IPS-NIHi11 (cell line): ENCODE data around the gene TRAPPC12.
"Not testable (repeated sequence)": the region's sequence is repeated elsewhere in the genome, so short reads cannot be mapped to it uniquely, and the experiment has no call there.

Experiments used
- DNase-seq: peaks from one replicate; pipeline ENCODE4 v3.0.0; 2012; ENCODE audit warnings: mixed read lengths, low spot score

TRAPPC12 gene

DNA sequence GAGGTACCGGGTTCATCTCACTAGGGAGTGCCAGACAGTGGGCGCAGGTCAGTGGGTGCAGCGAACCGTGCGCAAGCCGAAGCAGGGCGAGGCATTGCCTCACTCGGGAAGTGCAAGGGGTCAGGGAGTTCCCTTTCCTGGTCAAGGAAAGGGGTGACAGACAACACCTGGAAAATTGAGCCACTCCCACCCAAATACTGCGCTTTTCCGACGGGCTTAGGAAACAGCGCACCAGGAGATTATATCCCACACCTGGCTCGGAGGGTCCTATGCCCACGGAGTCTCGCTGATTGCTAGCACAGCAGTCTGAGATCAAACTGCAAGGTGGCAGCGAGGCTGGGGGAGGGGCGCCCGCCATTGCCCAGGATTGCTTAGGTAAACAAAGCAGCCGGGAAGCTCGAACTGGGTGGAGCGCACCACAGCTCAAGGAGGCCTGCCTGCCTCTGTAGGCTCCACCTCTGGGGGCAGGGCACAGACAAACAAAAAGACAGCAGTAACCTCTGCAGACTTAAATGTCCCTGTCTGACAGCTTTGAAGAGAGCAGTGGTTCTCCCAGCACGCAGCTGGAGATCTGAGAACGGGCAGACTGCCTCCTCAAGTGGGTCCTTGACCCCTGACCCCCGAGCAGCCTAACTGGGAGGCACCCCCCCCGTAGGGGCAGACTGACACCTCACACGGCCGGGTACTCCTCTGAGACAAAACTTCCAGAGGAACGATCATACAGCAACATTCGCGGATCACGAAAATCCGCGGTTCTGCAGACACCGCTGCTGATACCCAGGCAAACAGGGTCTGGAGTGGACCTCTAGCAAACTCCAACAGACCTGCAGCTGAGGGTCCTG, 9.9 kb upstream of the TRAPPC12 start:
- DNase-seq, result not testable (repeated sequence)

DNA sequence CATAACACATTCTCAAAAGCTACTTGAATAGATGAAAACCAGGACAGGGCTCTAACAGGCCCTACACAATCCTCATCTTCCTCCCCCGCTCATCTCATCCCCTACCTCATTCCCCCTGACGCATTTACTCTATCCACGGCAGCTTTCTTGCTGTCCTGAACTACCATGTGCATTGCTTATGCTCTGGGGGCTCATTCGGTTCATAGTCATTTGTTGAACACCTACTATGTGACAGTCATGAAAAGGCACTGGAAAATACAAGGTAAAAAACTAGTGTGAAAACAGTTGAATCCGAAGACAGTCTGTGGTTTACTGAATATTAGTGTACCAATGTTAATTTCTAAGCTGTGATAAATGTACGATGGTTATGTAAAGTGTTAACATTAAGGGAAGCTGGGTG, 2.7 kb upstream of the TRAPPC12 start:
- no peak for DNase-seq

DNA sequence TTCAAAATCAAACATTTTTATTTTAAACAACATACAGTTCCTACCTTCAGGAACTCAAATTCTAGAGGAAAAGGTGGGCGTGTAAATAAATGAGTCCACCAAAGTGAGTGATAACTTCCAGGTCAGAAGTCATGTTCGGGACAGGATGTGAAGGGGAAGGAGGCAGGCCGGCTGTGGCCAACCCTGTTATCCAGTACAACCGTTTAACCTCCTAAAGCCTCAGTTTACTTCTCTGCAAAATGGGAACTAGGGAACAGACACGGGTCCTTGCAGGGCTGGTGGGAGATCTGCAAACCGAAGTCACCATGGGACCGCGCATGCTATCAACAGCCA, 2.2 kb upstream of the TRAPPC12 start:
- peak; percentile 36 for DNase-seq

DNA sequence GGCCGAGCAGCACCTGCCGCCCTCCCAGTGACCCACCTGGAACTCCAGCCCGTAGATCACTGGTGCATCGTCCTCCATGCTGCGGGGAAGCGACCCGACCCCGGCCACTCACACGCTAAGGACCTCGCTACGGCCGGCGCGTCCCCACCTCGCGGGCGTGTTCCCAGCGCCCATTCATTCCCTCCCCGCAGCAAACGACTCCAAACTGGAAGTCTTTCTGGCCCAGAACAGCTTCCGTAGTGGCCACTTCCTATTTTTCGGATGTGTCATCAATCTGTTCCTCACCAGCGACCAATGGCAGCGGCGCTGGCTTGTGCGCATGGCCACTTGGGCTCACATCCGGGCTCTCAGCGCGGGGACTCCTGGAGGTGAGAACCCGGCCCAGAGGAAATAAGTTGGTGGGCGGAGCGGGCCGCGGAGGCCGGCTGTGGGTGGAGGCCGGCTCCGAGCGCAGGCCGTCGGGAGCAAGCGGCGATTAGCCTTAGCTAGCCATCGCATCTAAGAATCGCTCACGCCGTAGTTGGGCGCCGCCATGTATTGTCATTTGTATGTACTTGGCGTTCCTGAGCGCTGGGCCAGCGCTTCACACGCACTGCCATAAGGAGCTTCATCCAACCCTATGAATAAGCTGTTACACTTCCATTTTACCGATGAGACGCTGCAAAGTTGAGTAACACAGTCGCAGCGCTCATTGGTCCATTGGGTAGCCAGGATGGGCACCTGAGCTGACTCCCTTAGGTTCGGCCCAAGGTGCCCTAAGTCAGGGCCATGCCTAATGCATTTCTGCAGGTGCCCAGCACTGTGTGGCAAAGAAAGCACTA, 1.7 kb upstream of the TRAPPC12 start, which contains the start of gene EIPR1:
Gene EIPR1, minus strand, starts transcription at position 207 of the 821 bp plus-strand sequence. Its CDS starts 129 bp downstream, at position 78.
- DNase-seq, result peak; percentile 95

GRCh38 chr2:3379339-3379646, 201 bp upstream of the TRAPPC12 start:
- DNase-seq, result no peak

GRCh38 chr2:3386448-3386958, 7.0 kb downstream of the TRAPPC12 start:
- no peak for DNase-seq

DNA sequence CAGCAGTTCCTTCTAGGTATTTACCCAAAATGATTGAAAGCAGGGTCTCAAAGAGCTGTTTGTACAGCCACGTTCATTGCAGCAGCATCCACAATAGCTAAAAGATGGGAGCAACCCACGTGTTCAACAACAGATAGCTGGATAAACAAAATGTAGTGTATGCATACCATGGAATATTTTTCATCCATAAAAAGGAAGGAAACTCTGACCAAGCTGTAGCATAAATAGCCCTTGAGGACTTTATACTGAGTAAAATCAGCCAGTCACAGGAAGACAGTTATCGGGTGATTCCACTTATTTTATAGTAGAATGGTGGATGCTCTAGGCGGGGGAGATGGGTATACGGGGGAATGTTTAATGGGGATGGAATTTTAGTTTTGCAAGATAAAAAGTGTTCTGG, 7.5 kb downstream of the TRAPPC12 start:
- DNase-seq, result no peak

DNA sequence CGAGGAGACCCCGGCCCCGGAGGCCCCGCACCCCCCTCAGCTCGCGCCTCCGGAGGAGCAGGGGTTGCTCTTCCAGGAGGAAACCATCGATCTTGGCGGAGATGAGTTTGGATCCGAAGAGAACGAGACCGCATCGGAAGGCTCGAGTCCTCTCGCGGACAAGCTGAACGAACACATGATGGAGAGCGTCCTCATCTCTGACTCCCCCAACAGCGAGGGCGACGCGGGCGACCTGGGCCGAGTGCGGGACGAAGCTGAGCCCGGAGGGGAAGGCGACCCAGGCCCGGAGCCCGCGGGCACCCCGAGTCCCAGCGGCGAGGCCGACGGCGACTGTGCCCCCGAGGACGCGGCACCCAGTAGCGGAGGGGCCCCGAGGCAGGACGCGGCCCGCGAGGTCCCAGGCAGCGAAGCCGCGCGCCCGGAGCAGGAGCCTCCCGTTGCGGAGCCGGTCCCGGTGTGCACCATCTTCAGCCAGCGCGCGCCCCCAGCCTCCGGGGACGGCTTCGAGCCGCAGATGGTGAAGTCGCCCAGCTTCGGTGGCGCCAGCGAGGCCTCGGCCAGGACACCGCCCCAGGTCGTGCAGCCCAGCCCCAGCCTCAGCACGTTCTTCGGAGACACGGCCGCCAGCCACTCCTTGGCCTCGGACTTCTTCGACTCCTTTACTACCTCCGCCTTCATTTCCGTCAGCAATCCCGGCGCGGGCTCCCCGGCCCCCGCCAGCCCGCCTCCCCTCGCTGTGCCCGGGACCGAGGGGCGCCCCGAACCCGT, 8.3 kb downstream of the TRAPPC12 start:
- DNase-seq, result no peak

GRCh38 chr2:3388412-3388738, 8.9 kb downstream of the TRAPPC12 start:
- DNase-seq, result no peak

DNA sequence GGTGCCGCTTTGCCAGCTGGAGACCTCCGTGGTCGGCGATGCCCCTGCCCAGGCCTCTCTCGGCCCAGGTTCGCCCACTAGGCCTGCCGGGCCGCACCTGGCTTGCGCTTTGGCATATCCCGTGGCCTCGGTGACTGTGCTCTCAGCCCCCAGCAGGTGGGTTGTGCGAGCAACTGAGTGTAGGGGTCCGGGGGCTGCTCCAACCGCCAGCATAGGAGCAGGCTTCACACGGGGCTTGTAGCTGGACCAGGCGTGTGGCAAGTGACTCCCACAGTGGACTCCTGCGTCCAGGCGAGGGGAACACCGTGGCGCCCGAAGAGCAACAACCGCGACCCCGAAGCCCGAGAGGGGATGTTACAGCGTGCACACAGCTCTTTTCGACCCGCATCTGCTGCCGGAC, 9.7 kb downstream of the TRAPPC12 start:
- DNase-seq, result no peak

- no peak for DNase-seq
Measured at GRCh38 chr2:3390041-3390440, 10.5 kb downstream of the TRAPPC12 start.

DNA sequence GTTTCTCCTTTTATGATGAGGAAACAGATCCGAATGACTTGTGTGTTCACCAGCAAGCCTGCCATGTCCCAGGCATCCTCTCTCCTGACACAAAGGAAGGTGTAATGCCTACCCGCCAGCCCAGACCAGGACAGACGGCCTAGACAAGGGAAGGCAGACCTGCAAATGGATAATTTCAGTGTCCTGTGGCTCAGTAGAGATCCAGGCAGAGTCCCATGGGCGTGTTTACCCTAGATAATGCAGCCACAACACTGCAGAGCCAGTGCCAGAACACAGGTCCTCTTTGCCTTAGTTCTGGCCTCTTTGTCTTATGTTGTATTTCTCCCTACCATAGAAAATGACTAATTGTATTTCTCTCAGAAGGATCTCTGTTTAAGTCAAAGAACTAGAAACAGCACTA, 12.7 kb downstream of the TRAPPC12 start:
- no peak for DNase-seq

- DNase-seq, result no peak
Measured at GRCh38 chr2:3396920-3397559, 17.5 kb downstream of the TRAPPC12 start.

GRCh38 chr2:3398857-3399256, 19.4 kb downstream of the TRAPPC12 start:
- DNase-seq, result no peak

DNA sequence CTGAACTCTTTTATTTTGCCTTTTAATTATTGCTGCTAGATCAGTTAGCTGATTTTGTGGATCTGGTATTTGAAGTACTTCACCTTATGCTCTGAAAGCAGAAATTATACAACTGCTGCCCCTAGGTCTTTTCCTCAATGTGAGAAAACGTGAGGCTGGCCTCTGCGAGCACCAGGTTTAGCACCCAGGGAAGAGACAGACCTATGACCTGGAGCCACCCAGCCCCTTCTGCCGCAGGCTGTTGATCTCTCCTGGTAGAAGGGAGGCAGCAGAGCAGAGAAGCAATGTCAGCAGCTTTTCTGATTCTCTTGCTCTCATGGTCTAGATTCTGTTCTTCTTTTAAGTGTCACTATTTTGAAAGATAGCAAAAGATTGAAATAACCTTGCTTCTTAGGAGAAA, 19.9 kb downstream of the TRAPPC12 start:
- no peak for DNase-seq

DNA sequence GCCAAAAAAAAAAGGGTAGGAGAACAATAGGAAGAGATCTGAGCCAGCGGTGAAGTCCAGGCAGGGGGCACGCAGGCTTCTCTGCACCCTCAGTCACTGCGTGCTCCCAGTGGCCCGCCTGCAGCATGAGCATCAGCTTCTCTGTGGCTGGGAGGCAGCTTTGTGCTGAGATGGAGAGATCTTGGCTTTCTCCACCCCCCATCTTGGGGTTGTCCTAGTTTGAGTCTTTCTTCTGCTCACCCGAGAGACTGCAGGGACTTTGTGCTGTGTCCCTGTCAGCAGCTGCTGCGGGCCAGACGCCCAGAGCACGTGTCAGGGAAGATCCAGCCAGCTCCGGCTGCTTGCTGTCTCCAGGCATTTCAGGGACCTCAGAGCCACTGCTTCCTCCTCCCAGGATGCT, 20.3 kb downstream of the TRAPPC12 start:
- DNase-seq, result no peak

GRCh38 chr2:3403587-3404334, 24.3 kb downstream of the TRAPPC12 start:
- no peak for DNase-seq

DNA sequence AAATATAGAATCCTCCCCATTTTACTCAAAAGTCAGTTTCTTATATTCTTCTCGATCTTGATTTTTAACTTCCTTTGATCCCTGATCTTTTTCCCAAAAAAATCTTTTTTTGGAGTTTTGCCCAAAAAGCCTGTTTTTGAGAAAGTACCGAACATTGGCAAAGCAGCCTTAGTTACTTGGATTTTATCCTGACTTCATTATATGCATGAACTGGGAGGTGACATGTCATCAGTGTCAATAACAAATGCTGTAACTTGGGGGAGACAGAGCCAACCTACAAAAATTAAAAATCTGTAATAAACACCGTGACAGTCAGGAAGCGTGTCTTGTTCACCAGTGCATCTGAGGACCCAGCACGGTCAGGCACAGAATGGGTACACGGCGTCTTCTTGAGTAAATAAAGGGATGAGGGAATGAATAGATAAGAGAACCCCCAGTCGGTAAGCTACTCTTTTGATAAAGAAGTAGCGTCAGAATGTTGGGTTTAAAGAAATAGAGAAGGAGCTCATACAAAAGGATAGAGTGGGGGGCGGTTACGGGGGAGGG, 24.9 kb downstream of the TRAPPC12 start:
- DNase-seq, result no peak

GRCh38 chr2:3405307-3405706, 25.8 kb downstream of the TRAPPC12 start:
- no peak for DNase-seq

GRCh38 chr2:3405876-3406275, 26.4 kb downstream of the TRAPPC12 start:
- DNase-seq, result no peak

DNA sequence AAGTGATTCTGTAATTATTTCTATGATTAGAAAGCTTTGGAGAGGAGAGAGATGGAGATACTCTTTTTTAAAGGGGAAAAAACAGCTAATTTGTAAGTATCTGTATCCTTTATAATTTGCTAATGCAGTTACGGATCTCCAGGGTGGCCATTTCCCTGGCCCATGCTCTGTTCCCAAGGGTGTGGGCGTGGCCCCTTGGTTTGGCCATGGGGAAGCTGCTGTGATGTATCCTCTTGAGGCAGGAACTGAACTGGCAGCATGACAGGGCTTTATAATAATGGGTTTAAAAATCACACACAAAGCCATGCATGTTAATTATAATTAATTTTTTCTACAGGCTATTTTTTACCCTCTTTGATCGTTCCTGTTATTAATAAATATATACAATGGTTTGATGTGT, 27.0 kb downstream of the TRAPPC12 start:
- no peak for DNase-seq
